Upper lobe of right lung (tissue), 1 donor: Measurements from ENCODE around the gene TULP4. TPM values are rescaled to one million over a fixed set of nuclear protein-coding genes. Genes with fewer than 3 reads are reported as not detected.
"Not testable (repeated sequence)": the region's sequence is repeated elsewhere in the genome, so short reads cannot be mapped to it uniquely, and the experiment has no call there.

Experiments used
- ATAC-seq: fragments of 200-7000 bp; cut with Tn5 transposase; one replicate; pipeline ENCODE4 v1.9.1; 2020; ENCODE audit warnings: mild to moderate bottlenecking, moderate library complexity
- DNase-seq: peaks from one replicate; pipeline ENCODE4 v3.0.0-alpha.2; 2020
- H3K27ac ChIP-seq: fragments of 200-600 bp; one replicate; pipeline ENCODE4 v1.8.0; 2022
- H3K27me3 ChIP-seq: fragments of 200-600 bp; one replicate; pipeline ENCODE4 v1.8.0; 2022; ENCODE audit warnings: mild to moderate bottlenecking
- H3K36me3 ChIP-seq: fragments of 200-600 bp; one replicate; pipeline ENCODE4 v1.8.0; 2022
- H3K4me1 ChIP-seq: fragments of 200-600 bp; one replicate; pipeline ENCODE4 v1.8.0; 2022
- H3K4me3 ChIP-seq: fragments of 200-600 bp; one replicate; pipeline ENCODE4 v1.8.0; 2022; ENCODE audit warnings: mild to moderate bottlenecking
- H3K9me3 ChIP-seq: fragments of 200-600 bp; one replicate; pipeline ENCODE4 v1.8.0; 2022
- CTCF ChIP-seq: fragments of 200-600 bp; IDR thresholded peaks from one replicate; pipeline ENCODE4 v1.8.0; 2022; ENCODE audit warnings: antibody characterized with exemption
- intact Hi-C: fragments of 100-400 bp; cut with DNase I; formaldehyde crosslinking; loops from one replicate; pipeline ENCODE4 v1.11.0; 2022
- total RNA-seq: library from RNA; stranded (reverse); fragmentation: NEBNext Ultra II Directional; extraction: Animal tissue kit (Norgen Biotek cat#: 25700); gene quantifications from one replicate; pipeline ENCODE4 v1.2.1, GENCODE V29; 2021
- donor health status: DM: no; HTN: yes; CAD: no; lungs with severe emphysema.

TULP4 gene
- total RNA-seq, 1 donor from 2014 or later: 94.1 TPM

GRCh38 chr6:158333094-158333493 is 20.8 kb downstream of the TULP4 start:
- ATAC-seq (no peak), DNase-seq (no peak)
- Histone ChIP-seq H3K9me3 (no peaks in the 10 kb centered on the region), H3K4me3 (no peak overlapping the region), H3K36me3 (no peaks in the 10 kb centered on the region), H3K4me1 (peaks cover 4% of the 10 kb centered on the region), H3K27ac (no peak overlapping the region), H3K27me3 (no peaks in the 10 kb centered on the region)
- no peak for TF ChIP-seq CTCF
- intact Hi-C loops: no loop called here

- no peak for TF ChIP-seq CTCF
These were observed 22.3 kb downstream of the TULP4 start for GRCh38 chr6:158334534-158334933.

GRCh38 chr6:158337332-158337731 is 25.1 kb downstream of the TULP4 start:
- no peak for TF ChIP-seq CTCF
- no peaks in the 10 kb centered on the region for H3K36me3 ChIP-seq
- DNase-seq (no peak), ATAC-seq (no peak)
- H3K27ac ChIP-seq: no peak overlapping the region
- H3K27me3 ChIP-seq: no peaks in the 10 kb centered on the region
- H3K4me3 ChIP-seq: no peak overlapping the region
- intact Hi-C loops: no loop called here
- H3K9me3 ChIP-seq: no peaks in the 10 kb centered on the region
- peaks cover 7% of the 10 kb centered on the region for H3K4me1 ChIP-seq

More at GRCh38 chr6:158334534-158334933, 22.3 kb downstream of the TULP4 start:
- ATAC-seq (no peak), DNase-seq (no peak)
- intact Hi-C loops: no loop called here
- no peak overlapping the region for H3K4me3 ChIP-seq
- H3K27me3 ChIP-seq: no peaks in the 10 kb centered on the region
- H3K27ac ChIP-seq: no peak overlapping the region
- peaks cover 4% of the 10 kb centered on the region for H3K4me1 ChIP-seq
- no peaks in the 10 kb centered on the region for H3K36me3 ChIP-seq
- H3K9me3 ChIP-seq: no peaks in the 10 kb centered on the region

- no peaks in the 10 kb centered on the region for H3K27me3 ChIP-seq
- no peak for TF ChIP-seq CTCF
- intact Hi-C loops: no loop called here
- H3K4me1 ChIP-seq: peaks cover 11% of the 10 kb centered on the region
- H3K4me3 ChIP-seq: no peak overlapping the region
- H3K9me3 ChIP-seq: no peaks in the 10 kb centered on the region
- peak; percentile 32 for ATAC-seq
- H3K36me3 ChIP-seq: no peaks in the 10 kb centered on the region
- H3K27ac ChIP-seq: no peak overlapping the region
- DNase-seq: no peak
These were observed 26.2 kb downstream of the TULP4 start for GRCh38 chr6:158338311-158339112.

GRCh38 chr6:158339197-158339596 is 26.9 kb downstream of the TULP4 start:
- ATAC-seq: peak; percentile 48
- DNase-seq: not testable (repeated sequence)
- H3K4me1 ChIP-seq: peaks cover 11% of the 10 kb centered on the region

GRCh38 chr6:158340252-158340651 is 28.0 kb downstream of the TULP4 start:
- DNase-seq: no peak
- intact Hi-C loops: no loop called here
- no peak for TF ChIP-seq CTCF
- H3K4me3 ChIP-seq: no peak overlapping the region
- no peak for ATAC-seq
- no peak overlapping the region for H3K27ac ChIP-seq
- H3K9me3 ChIP-seq: no peaks in the 10 kb centered on the region
- H3K4me1 ChIP-seq: peaks cover 11% of the 10 kb centered on the region
- H3K27me3 ChIP-seq: no peaks in the 10 kb centered on the region
- no peaks in the 10 kb centered on the region for H3K36me3 ChIP-seq

More at GRCh38 chr6:158339197-158339596, 26.9 kb downstream of the TULP4 start:
- intact Hi-C loops, H3K9me3 ChIP-seq, H3K36me3 ChIP-seq, H3K27ac ChIP-seq, H3K27me3 ChIP-seq, H3K4me3 ChIP-seq: not testable (repeated sequence)
